HG02798 (cell line): ENCODE measurements around the gene FGF9.

ENCODE experiments used
- ATAC-seq: cut with Tn5 transposase; IDR thresholded peaks from one replicate; pipeline ENCODE4 v1.9.1; 2021; ENCODE audit warnings: mild to moderate bottlenecking; ENCODE audit not compliant: unreplicated experiment, poor library complexity

FGF9 gene

GRCh38 chr13:21703846-21704245, 33.0 kb downstream of the FGF9 start:
- no peak for ATAC-seq

- ATAC-seq: no peak
These were observed 36.7 kb downstream of the FGF9 start for GRCh38 chr13:21707586-21707985.

GRCh38 chr13:21709697-21710096, 38.8 kb downstream of the FGF9 start:
- no peak for ATAC-seq

DNA sequence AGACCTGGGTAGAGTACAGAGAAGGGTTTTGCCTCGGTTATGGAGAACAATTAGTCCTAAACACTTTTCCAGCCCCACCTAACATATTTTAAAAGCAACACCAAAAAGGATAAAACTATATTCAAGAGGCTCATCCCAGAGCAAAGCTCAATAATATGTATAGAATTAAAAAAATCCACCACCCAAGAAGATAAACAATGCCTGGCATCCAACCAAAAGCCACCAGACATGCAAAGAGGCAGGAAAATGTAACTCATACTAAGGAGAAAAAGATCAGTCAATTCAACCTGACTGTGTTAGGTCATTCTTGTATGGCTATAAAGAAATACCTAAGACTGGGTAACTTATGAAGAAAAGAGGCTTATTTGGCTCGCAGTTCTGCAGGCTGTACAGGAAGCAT, 39.3 kb downstream of the FGF9 start:
- ATAC-seq: no peak

GRCh38 chr13:21717817-21718216, 46.9 kb downstream of the FGF9 start:
- ATAC-seq: no peak

- ATAC-seq: no peak
These were observed 48.6 kb downstream of the FGF9 start for GRCh38 chr13:21719463-21719862.

GRCh38 chr13:21723807-21724505, 53.1 kb downstream of the FGF9 start:
- no peak for ATAC-seq

GRCh38 chr13:21730186-21730880, 59.5 kb downstream of the FGF9 start:
- ATAC-seq: no peak

GRCh38 chr13:21733475-21734263, 62.8 kb downstream of the FGF9 start:
- no peak for ATAC-seq

DNA sequence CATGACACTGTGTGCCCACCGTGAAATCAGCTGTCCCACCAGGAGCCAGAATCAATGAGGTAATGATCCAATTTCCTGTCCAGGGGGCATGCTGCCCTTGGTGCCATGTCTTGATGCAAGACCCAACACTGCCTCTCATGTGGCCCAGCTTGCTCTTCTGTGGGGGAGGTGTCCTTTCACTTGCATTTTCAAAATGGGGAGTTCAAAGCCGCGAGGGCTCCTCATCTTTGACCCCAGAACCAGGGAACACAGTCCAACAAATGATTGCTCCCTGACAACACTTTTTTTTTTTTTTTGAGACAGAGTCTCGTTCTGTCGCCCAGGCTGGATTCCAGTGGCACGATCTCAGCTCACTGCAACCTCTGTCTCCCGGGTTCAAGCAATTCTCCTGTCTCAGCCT, 64.1 kb downstream of the FGF9 start:
- ATAC-seq: no peak

GRCh38 chr13:21735701-21736401, 65.0 kb downstream of the FGF9 start:
- no peak for ATAC-seq

DNA sequence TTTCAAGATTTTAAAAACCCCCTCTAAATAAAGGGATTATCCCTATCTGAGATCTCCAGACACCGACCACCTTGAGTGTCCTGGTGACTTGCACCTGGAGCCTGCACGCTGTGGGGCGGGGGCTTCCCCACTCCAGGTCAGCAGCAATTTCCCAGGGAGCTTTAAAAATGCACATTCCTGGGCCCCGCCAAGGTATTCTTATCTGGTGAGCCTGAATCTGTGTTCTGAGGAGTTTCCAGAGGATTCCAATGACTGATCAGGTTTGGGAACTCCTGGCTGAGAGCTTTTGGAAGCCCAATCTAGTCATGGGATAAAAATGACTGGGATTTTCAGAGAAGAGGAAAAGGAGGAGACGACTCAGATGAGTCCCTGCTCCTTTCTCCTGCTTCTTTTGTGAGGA, 66.1 kb downstream of the FGF9 start:
- no peak for ATAC-seq

GRCh38 chr13:21738630-21739029, 67.8 kb downstream of the FGF9 start:
- no peak for ATAC-seq

DNA sequence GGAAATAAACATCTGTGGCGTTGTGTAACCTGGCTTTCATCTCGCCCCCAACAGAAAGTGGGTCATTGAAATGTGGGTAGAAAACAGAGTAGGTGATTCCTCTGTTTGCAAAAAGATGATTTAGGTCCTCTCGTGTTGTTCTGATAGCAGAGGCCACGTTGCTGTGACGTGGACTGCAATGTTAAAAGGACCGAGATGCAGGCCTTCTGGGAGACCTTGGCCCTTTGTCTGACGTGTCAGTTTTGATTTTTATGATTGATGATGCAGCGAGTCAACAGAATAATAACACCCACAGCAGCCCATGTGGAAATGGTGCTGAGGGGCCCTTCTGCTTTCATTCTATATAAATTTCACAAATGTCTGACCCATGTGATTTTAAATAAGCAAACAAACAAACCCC, 68.9 kb downstream of the FGF9 start:
- no peak for ATAC-seq

- ATAC-seq: no peak
These were observed 70.6 kb downstream of the FGF9 start for GRCh38 chr13:21741396-21741979.

GRCh38 chr13:21742096-21742495, 71.2 kb downstream of the FGF9 start:
- ATAC-seq: no peak

DNA sequence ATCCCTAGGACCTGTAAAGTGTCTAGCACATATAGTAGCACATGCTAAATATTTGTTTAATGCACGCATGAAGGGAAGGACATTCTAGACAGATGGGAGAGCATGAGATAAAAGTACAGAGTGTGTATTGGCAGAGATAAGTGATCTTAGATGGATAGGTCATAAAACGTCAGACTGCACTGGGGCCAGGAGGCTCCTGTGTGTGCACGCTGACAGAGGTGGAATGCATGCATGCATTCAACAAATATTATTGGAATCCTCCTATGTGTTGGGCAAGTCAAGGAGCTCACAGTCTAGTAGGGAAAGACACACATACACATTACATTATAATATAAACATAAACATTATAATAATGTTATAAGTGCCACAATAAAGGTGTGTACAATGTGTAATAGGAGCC, 73.3 kb downstream of the FGF9 start:
- ATAC-seq: no peak

- no peak for ATAC-seq
These were observed 74.4 kb downstream of the FGF9 start for GRCh38 chr13:21745307-21745706.

DNA sequence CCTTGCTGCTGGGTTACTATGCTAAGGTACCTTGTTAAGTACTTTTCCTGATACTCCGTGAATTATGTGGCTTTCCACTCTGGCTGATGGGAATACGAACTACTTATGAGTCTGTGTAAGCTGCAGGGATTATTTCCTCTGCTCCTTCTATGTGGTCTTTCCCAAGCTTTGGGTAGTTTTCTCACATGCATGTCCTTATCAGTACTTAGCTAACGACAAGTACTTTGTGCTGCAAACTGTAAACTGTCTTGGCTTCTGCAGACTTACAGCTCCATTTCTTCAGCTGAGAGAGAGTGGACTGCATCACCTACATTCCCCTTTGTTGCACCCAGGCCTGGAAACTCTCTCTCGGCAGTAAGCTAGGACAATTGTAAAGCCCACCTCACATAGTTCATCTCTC, 76.6 kb downstream of the FGF9 start:
- ATAC-seq: no peak

GRCh38 chr13:21748166-21748565, 77.3 kb downstream of the FGF9 start:
- ATAC-seq: no peak
